Activated naive CD8-positive, alpha-beta T cell treated with anti-CD3 and anti-CD28 coated beads, Interleukin-2, amount 50 U/mL, for 16 hours (primary cell): ENCODE results near the gene THRSP.
"Not testable (repeated sequence)": the region's sequence is repeated elsewhere in the genome, so short reads cannot be mapped to it uniquely, and the experiment has no call there.

Experiments
- DNase-seq: peaks from one replicate; pipeline ENCODE4 v3.0.0-alpha.2; 2020; ENCODE audit warnings: low read depth, low spot score

Gene THRSP, protein sequence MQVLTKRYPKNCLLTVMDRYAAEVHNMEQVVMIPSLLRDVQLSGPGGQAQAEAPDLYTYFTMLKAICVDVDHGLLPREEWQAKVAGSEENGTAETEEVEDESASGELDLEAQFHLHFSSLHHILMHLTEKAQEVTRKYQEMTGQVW

DNA sequence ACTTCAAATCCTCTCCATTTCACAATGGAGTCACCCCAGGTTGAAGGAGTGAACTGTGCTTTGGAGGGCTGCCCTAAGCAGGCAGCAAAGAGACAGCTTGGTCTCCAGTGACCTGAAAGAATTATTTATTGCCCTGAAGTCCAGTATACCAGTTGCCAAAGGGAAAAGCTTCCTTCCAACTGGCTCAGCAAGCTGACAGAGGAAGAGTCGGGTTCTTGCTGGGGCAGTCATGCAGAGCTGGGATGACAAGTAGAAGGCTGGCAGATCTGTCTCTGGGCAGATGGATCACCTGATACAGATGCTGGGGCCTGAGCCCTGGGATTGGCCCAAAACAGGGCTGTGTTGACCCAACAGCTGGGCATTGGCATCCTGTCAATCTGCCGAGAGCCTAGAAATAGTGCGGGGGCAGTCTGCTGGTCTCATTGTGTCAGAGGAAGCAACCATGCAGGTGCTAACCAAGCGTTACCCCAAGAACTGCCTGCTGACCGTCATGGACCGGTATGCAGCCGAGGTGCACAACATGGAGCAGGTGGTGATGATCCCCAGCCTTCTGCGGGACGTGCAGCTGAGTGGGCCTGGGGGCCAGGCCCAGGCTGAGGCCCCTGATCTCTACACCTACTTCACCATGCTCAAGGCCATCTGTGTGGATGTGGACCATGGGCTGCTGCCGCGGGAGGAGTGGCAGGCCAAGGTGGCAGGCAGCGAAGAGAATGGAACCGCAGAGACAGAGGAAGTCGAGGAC lies at the start of gene THRSP:
Gene THRSP, plus strand, starts transcription at position 422 of the 742 bp plus-strand sequence. Its CDS starts 21 bp downstream, at position 443.
- DNase-seq: no peak

DNA sequence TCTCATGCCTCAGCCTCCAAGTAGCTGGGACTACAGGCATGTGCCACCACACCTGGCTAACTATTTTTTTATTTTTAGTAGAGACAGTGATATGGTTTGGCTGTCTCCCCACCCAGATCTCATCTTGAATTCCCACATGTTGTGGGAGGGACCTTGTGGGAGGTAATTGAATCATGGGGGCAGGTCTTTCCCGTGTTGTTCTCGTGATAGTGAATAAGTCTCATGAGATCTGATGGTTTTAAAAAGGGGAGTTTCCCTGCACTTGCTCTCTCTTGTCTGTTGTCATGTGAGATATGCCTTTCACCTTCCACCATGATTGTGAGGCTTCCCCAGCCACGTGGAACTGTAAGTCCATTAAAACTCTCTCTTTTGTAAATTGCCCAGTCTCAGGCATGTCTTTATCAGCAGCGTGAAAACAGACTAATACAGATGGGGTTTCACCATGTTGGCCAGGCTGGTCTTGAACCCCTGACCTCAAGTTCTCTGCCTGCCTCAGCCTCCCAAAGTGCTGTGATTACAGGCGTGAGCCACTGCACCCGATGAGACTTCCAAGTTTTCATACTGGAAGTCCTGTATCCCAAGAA lies 48.6 kb upstream of the THRSP start:
- DNase-seq: not testable (repeated sequence)

DNA sequence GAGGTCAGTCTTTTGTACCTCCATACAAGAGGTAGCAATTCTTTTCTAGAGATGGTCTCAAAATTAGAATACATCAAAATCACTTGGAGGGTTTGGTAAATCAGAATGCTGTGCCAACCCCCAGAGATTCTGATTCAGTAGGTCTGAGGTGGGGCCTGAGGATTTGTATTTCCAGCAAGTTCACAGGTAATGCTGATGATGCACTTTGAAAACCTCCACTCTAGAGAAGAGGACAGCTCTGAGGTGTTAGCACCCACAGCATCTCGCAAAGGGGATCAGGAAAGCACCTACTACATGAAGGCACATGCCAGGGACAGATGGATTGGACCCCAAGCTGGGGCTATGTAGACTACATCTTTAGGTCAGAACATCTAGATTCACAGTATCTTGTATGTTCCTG lies 47.8 kb upstream of the THRSP start:
- no peak for DNase-seq

DNA sequence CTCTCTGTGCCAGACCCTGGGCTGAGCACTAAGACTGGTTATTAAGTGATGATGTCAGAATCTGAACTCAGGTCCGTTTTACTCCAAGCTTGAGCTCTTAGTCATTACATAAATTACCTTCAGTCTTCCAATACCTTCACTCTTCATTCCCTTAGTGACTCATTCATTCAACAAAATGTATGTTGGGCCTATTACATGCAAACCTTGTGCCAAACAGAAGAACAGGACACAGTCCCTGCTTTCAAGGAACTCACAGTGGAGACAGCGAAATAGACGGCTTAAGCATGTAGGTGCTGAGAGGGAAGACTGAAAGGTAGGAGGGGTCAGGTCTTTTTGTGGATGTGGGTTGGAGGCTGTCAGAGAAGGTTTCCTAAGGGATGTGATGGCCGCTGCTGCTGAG lies 43.9 kb upstream of the THRSP start:
- no peak for DNase-seq

DNA sequence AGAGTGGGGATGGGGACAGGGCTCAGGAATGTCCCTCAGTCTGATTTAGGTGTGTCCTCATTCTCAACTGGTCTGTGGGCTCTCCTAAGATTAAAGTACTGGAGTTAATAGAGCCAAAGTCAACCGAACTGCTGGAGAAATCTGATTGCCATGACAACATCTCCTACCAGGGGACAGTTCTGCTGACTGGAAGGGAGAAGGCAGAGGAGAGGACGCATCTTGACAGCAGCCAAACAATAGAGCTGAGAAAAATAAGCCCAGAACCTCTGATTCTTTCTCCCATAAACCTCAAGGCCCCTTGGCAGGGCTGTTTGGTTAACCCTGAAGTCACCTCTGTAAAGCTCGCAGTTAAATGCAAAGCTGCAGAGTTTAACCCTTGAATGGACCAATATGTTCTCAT lies 43.4 kb upstream of the THRSP start:
- DNase-seq: no peak

DNA sequence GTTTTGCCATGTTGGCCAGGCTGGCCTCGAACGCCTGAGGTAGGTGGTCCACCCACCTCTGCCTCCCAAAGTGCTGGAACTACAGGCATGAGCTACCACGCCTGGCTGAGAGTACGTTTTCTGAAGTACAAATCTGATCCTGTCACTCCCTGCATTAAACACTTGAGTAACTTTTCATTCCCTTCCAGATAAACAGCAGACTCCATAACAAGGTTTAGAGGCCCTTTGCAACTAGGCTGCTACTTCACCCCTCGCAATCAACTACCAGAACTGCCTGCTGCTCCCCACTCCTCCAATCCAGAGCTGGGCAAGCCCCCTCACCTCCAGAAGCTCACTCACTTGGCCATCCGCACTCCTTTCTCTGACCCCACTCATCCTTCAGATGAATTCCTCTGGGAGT lies 42.0 kb upstream of the THRSP start:
- DNase-seq: no peak

DNA sequence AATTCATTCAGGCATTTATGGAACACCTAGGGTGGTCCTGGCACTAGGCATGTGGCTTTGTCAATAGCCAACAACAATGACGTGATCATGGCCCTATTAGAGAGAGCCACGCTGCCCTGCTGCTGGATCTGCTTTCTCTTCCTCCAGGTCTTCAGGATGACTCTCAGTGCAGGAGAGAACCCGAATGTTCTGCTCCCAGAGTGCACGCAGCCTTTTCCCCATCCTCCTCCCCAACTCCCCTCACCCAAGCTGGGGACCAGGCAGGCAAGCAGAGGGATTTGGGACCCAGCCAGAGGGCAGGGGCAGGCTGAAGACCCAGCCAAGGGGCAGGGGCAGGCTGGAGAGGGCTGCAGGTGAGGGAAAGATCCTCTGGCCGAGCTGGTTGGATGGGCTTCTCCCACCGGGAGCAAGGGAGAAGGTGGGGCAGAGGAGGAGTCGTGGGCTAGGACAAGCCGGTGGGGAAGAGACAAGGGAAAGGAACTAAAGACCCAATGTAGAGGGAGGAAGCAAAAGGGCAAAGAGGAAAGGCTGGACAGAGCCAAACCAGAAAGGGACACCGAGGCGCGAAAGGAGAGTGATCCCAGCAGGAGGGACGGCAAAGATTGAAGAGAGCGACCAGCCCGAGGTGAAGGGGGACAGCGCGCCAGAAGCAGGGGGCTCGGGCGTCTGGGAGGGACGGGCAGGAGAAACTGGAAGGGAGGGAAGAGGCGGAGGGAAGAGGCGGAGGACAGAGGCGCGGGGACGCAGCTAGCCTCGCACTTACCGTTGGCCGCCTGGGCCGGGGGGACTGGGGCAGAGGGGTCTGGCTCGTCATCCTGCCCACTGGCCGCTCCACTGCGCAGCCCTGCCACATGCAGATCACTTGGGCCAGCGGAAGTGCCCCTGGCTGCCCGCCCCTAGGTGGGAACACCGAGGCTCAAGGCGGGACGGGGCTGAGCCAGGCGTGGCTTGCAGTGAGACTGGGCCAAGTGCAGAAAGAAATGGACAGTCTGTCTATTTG lies 41.0 kb upstream of the THRSP start, which contains the start of gene KCTD14:
Gene KCTD14, minus strand, starts transcription at position 880 of the 1,000 bp plus-strand sequence. Its CDS starts 27 bp downstream, at position 853.
- no peak for DNase-seq

DNA sequence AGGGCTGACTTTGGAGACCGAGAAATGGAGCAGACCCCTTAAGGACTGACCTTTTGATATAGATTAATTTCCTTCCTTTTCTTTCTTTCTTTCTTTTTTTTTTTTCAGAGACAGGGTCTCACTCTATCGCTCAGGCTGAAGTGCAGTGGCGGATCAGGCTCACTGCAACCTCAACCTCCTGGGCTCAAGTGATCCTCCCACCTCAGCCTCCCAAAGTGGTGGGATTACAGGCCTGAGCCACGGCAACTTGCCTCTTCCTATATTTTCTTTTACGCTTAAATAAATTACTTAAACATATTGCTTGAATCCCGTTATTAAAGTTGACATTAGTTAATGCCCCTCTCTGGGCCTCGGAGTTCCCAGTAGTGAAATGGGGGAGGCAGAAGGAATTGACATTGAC lies 40.2 kb upstream of the THRSP start:
- DNase-seq: no peak

DNA sequence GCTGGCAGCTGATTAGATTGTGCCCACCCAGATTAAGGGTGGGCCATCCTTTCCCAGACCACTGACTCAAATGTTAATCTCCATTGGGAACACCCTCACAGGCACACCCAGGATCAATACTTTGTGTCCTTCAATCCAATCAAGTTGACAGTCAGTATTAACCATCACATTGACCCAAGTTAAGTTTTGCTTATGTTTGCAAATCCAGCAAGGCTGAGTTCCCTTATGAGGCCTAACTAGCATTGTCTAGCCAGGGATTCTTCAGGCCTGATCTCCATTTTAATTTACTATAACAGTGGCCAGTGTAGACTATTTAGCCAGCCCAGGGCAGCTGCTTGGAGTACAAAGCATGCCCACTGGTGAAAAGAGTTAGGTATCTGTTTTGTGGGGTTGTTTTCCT lies 38.3 kb upstream of the THRSP start:
- DNase-seq: no peak

DNA sequence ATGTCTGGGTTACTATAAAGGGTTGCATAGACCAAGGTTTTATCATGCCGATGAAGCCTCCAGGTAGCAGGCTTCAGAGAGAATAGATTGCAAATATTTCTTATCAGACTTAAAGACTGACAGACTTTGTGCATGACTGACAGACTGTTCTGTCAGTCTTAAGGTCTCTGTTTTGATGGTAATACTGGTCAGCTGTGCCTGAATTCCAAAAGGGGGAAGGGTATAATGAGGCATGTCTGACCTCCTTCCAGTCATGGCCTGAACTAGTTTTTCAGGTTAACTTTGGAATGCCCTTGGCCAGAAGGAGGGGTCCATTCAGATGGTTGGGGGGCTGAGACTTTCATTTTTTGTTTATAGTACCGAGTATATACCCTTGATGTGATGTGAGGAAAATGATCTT lies 35.9 kb upstream of the THRSP start:
- DNase-seq: no peak

DNA sequence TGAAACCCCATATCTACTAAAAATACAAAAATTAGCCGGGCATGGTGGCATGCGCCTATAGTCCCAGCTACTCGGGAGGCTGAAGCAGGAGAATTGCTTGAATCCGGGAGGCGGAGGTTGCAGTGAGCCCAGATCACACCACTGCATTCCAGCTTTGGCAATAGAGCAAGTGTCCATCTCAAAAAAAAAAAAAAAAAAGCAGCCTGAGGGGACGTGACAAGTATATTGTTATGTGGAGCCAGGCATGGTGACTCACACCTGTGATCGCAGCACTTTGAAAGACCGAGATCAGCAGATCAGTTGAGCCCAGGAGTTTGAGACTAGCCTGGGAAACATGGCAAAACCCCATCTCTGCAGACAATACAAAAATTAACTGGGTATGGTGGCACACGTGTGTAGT lies 35.2 kb upstream of the THRSP start:
- DNase-seq: not testable (repeated sequence)

DNA sequence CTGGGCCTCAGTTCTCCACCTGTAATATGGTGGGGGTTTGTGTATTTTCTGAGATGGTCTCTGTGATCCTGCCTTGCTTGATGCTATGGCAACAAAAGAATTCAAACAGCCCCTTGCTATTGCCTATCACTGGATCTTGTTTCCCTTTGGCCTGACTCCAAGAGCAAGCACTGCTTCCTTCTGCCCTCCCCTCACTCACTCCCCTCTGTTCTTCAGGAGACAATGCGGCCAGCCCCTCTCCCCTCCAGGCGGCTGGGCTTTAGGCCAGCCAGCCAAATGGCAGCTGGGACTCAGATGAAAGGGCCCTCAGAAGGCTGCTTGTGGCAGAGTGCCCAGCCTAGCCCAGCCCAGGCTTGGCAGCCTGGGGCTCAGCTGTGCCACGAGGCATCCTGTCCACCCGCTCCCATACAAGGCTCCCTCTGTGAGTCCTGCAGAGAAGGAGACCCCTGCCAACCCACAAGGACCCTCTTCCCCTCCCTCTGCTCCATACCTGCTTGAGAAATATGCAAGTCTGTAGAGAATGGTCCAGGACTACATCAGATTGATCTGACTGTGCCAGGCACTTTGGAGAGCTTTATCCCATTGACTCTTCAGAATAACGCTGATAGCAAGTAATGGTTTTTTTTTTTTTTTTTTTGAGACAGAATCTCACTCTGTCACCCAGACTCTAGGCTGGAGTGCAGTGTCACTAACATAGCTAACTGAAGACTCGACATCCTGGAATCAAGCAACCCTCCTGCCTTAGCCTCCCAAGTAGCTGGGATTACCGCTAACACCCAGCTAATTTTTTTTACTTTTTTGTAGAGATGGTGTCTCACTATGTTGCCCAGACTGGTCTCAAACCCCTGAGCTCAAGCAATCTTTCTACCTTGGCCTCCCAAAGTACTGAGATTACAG lies 33.0 kb upstream of the THRSP start:
- no peak for DNase-seq

DNA sequence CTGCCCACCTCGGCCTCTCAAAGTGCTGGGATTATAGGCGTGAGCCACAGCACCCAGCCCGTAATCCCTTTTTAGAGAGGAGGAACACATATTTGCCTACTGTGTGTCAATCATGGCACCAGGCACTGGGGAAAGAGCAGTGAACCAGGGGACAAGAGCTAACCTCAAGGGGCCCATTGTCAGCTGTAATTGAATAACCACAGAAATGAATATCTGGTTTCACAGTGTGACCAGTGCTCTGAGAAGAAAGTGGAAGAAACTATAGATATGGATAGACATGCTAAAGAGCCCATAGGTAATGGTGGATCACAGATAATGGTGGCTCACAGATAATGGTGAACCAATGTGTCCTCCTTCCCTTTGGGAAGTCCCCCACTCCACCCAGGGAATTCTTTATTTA lies 32.0 kb upstream of the THRSP start:
- no peak for DNase-seq

DNA sequence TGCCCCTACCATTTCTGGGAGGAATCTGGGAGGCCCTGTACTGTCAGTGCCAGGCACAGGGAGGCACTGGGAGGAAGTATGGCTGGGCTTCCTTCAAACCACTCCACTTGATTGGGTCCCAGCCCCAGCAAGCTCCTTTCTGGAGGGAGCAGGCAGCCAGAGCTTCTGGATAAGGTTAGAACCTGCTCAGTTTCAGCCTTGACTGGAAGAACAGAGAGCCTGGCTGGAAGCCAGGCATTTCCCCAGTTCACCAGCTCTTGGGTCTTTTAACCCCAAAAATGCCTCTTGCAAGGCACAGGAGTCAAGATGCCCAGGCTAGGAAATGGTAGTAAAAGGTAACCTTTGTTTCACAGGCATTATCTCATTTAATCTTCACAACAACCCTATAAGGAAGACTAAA lies 31.6 kb upstream of the THRSP start:
- no peak for DNase-seq

DNA sequence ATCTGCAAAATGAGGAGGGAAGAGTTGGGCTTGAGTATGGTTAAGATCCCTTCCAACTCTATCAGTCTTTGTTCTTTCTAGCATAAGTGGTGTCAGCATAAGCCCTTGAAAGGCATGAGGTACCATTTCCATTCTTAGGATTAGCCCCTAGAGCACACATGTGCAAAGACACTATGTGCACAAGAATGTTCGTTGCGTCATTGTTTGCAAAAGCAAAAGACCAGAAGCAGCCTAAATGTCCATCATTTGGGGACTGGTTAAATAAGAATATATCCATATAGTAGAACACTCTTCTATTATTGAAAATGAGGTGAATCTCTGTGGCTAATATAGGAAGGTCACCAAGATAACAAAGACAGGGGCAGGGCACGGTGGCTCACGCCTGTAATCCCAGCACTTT lies 30.6 kb upstream of the THRSP start:
- DNase-seq: no peak

DNA sequence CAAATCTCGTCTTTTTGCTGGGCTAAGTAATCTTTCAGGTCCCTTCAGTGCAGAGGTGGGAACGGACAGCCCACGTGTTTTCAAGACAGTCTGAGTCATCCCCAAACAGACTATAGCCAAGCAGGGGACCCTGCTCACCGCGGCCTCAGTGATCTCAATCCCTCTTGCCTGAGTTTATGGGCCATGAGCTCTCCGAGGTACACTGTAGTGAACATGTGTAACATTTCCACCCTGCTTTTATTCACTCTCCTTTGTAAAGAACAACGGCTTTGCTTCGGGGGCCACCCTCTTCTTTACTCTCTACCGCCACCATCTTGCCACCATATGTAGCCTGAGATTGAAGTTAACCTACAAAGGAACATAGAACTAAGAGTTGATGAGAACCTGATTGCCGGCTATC lies 29.0 kb upstream of the THRSP start:
- no peak for DNase-seq

DNA sequence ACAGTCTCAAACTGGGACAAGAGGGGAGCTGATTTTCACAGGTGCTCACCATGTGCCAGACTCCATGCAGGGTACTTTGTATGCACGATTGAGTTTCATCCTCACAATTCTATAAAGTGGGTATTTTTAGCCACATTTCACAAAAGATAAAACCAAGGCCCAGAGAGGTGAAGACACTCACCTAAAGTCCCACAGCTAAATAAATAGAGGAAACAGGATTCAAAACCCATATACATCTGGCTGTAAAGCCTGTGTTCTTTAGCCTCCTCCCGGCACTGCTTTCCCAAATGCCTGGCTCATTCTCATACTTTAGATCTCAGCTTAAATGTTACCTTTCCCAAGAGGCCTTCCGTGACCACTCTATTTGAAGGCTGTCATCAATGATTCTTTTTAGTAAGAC lies 27.3 kb upstream of the THRSP start:
- DNase-seq: no peak

DNA sequence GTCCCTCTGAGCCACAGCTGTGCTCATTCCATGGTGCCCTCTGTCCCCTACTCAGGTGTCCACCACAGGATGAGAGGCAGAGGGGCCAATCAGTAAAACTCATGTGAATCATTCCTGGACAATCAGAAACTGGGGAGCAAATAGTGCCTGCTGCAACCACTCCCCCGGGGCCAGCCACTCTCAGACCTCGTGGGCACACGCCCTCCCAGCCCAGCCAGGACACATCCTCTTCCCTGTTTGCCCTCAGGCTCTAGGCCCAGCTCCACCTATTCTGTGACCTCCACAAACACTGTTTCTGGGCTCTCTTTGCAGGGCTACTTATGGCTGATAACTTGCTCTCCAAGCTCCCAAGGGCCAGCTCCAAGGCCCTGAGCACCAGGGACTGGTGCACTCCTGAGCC lies 26.6 kb upstream of the THRSP start:
- DNase-seq: no peak

DNA sequence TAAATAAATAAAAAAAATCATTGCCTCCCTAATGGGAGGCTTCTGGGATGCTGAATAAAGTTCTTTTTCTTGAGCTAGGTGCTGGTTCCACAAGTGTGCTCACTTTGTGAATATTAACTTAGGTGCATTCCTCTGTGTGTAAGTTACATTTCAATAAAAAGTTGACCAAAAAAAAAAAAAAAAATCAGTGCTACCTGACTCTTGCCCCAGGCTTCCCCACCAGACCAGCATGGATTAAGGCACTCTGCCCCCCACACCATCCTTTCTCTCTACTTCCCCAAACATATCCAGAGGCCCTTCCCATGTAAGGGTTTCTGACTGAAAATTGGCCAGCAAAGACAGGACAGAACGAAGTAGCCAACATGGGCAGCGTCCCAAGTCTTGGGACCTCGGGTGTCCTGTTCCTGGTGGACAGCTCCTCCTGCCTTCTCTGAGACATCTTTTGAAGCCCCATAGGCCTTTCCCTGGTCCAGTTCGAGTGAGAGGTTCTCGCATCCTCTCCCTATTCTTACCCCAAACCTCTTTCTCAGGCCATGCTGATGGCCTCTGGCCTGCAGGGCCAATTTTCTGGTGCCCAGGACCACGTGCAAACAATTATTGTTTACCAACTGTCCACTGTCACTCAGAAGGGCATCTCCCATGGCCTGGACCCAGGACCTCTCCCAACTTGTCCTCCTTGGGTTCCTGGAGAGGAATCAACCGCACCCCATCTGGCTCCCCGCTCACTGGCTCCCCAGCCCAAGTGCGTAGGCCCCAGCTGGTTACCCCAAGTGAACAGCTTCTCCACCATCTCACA lies 25.6 kb upstream of the THRSP start:
- no peak for DNase-seq

DNA sequence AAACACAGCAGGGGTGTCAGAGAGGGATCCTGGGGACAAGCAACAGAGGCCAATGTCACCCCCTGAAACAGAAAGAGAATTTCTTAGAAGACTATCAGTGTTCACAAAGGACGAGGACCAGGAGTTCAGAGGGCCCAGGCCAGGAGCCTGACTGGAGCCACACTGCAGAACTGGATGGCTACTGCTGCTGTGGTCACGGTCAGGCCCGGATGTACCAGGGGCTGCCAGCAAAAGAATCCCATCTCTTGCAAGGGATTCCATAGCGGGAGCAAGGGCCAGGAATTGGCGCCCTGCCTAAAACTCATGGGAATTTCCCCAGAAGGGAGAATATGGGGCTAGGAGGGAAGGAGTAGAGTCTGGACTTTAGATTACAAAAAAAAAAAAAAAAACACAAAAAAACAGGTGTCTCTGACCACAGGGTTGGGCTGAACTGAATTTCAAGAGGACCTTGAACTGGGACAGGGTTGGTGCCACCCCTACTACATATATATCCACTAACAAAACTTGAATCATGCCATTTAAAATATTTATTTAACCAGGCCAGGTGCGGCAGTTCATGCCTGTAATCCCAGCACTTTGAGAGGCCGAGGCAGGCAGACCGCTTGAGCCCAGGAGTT lies 24.9 kb upstream of the THRSP start:
- DNase-seq: no peak
